Gastrocnemius medialis (tissue), 4 donors: ENCODE data around the gene IQSEC2.

Experiments used
- CTCF ChIP-seq, 5 experiments: fragments of 450-650 bp in 3 of 5; fragments of 200-600 bp in 2 of 5; sonication (generic) in 2 of 5; IDR thresholded peaks in 4 of 5; conservative IDR thresholded peaks in 1 of 5; 1 replicate in 4 of 5; 2 replicates in 1 of 5; pipeline ENCODE4 v1.5.1; 2016 to 2019; ENCODE audit warnings: antibody characterized with exemption in 5 of 5, mild to moderate bottlenecking in 3 of 5, moderate library complexity in 3 of 5
- POLR2A ChIP-seq, 2 donors: fragments of 450-650 bp; IDR thresholded peaks; one replicate each; pipeline ENCODE4 v1.6.1; 2017; ENCODE audit warnings: antibody characterized with exemption in 2 of 2, mild to moderate bottlenecking in 2 of 2, moderate library complexity in 2 of 2

GRCh38 chrX:53261355-53261972 lies 19.9 kb downstream of the IQSEC2 start:
- TF ChIP-seq CTCF (IDR thresholded peaks at IDR 0.05 in 4 of 5, conservative IDR thresholded peaks at IDR 0.05 in 1 of 5) (no peak), POLR2A (IDR thresholded peaks at IDR 0.05) (no peak)
